A549 (cell line): ENCODE measurements around the gene MON1A.

Source experiments
- BHLHE40 ChIP-seq: IDR thresholded peaks from 2 replicates; pipeline ENCODE4 v1.6.1; 2012; ENCODE audit warnings: low read depth, low read length, inconsistent platforms
- CEBPB ChIP-seq, 2 experiments: fragments of >200 bp in 1 of 2; sonication (Bioruptor Twin) in 1 of 2; formaldehyde crosslinking in 1 of 2; IDR thresholded peaks; 2 replicates each; pipeline ENCODE4 v1.6.1; 2012 to 2016
- CTCF ChIP-seq: fragments of >200 bp; sonication (Bioruptor Twin); formaldehyde crosslinking; IDR thresholded peaks from 3 replicates; pipeline ENCODE4 v1.5.1; 2016
- ELK1 ChIP-seq: fragments of 150-350 bp; IDR thresholded peaks from 2 replicates; pipeline ENCODE4 v1.6.1; 2014; ENCODE audit warnings: low read depth, mild to moderate bottlenecking, low read length
- EP300 ChIP-seq, 2 experiments: fragments of >200 bp; sonication (Bioruptor Twin); formaldehyde crosslinking; IDR thresholded peaks; 2 replicates in 1 of 2; 3 replicates in 1 of 2; pipeline ENCODE4 v1.6.1; 2016 to 2017
- ESRRA ChIP-seq: fragments of 150-350 bp; IDR thresholded peaks from 2 replicates; pipeline ENCODE4 v1.6.1; 2014; ENCODE audit warnings: mild to moderate bottlenecking, low read length, borderline replicate concordance
- HOXB5 ChIP-seq: fragments of 250-450 bp; sonication (Bioruptor Pico); IDR thresholded peaks from 2 replicates; pipeline ENCODE4 v1.5.0; 2020; ENCODE audit warnings: mild to moderate bottlenecking, moderate library complexity
- REST ChIP-seq: fragments of 200-600 bp; sonication (generic); IDR thresholded peaks from 2 replicates; pipeline ENCODE4 v1.6.1; 2016; ENCODE audit warnings: antibody characterized with exemption, mild to moderate bottlenecking, moderate library complexity
- TP53 ChIP-seq: fragments of 250-450 bp; sonication (Bioruptor Pico); IDR thresholded peaks from 2 replicates; pipeline ENCODE4 v1.5.0; 2021; ENCODE audit warnings: mild to moderate bottlenecking, moderate library complexity
- USF2 ChIP-seq: fragments of 450-650 bp; IDR thresholded peaks from 2 replicates; pipeline ENCODE4 v1.6.1; 2014; ENCODE audit warnings: antibody characterized with exemption

- TF ChIP-seq CTCF (no peak), USF2 (no peak), CEBPB (IDR thresholded peaks at IDR 0.05) (no peak), EP300 (IDR thresholded peaks at IDR 0.05) (no peak), BHLHE40 (no peak), HOXB5 (CRISPR knock-in tag) (no peak), ESRRA (no peak), ELK1 (no peak), REST (no peak), TP53 (CRISPR knock-in tag) (no peak)
Observed at GRCh38 chr3:49927798-49928197, 1.8 kb downstream of the MON1A start.
